ENCODE data around the gene GKAP1.

DNA sequence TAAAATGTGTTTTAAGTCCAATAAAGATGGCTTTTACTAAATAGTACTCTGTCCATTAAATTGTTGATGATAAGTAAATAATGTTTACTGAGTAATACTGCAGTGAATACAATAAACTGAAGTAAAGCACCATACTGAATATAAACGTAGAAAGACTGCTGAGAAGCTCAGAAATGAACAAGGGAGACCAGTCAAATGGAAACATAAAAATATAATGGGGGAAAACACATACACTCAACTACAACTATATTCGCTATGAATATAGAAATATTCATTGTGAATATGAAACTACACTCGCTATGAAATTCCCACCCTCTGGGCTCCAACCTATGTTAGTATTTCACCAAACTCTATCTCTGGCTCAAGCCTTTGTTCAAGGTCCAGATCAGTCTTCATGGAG, 67.9 kb downstream of the GKAP1 start:
- TF ChIP-seq, protein P1, sequence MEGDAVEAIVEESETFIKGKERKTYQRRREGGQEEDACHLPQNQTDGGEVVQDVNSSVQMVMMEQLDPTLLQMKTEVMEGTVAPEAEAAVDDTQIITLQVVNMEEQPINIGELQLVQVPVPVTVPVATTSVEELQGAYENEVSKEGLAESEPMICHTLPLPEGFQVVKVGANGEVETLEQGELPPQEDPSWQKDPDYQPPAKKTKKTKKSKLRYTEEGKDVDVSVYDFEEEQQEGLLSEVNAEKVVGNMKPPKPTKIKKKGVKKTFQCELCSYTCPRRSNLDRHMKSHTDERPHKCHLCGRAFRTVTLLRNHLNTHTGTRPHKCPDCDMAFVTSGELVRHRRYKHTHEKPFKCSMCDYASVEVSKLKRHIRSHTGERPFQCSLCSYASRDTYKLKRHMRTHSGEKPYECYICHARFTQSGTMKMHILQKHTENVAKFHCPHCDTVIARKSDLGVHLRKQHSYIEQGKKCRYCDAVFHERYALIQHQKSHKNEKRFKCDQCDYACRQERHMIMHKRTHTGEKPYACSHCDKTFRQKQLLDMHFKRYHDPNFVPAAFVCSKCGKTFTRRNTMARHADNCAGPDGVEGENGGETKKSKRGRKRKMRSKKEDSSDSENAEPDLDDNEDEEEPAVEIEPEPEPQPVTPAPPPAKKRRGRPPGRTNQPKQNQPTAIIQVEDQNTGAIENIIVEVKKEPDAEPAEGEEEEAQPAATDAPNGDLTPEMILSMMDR (optimal IDR thresholded peaks at IDR 0.05 in 1 of 3, IDR thresholded peaks at IDR 0.05 in 1 of 3, conservative IDR thresholded peaks at IDR 0.05 in 1 of 3; ENCODE audit: extremely low read depth in 1 of 3, insufficient read depth in 2 of 3, low read length in 3 of 3), result no peak
- TF ChIP-seq EZH2 (IDR thresholded peaks at IDR 0.05; ENCODE audit: low read length), result no peak
